DOHH2 (cell line): ENCODE data around the gene TMEM215.

ENCODE experiments used
- CTCF ChIP-seq: fragments of 200-600 bp; sonication (generic); IDR thresholded peaks from one replicate; pipeline ENCODE4 v1.5.1; 2014; ENCODE audit warnings: antibody characterized with exemption, mild to moderate bottlenecking, low read depth, low read length; ENCODE audit not compliant: poor library complexity, severe bottlenecking
- EZH2phosphoT487 ChIP-seq: fragments of 200-600 bp; sonication (generic); IDR thresholded peaks from 2 replicates; pipeline ENCODE4 v1.6.1; 2017; ENCODE audit warnings: borderline replicate concordance, mild to moderate bottlenecking, antibody characterized with exemption, low read length, moderate library complexity, mixed read lengths

GRCh38 chr9:32741706-32742105 is 41.6 kb upstream of the TMEM215 start:
- no peak for TF ChIP-seq CTCF
- TF ChIP-seq EZH2phosphoT487 = no peak
